ENCODE data around the gene TBC1D9.

GRCh38 chr4:140769209-140769608, 13.0 kb upstream of the TBC1D9 start:
- TF ChIP-seq ELF1 (IDR thresholded peaks at IDR 0.05) (no peak), RAD21 (IDR thresholded peaks at IDR 0.05; ENCODE audit: low read length) (no peak), EP300 (IDR thresholded peaks at IDR 0.05; ENCODE audit: borderline replicate concordance in 1 of 2, low read depth in 1 of 2, low read length in 1 of 2) (no peak), CTCF (IDR thresholded peaks at IDR 0.05) (no peak)

Measured in SK-N-SH (cell line).